Mesenchymal stem cell (in vitro differentiated cells and primary cell): ENCODE results near the gene KCNN3.
"Not testable (repeated sequence)": the region's sequence is repeated elsewhere in the genome, so short reads cannot be mapped to it uniquely, and the experiment has no call there.

ENCODE experiments used
- DNase-seq: peaks from one replicate; pipeline ENCODE4 v3.0.0-alpha.2; 2013
- H2AFZ ChIP-seq: one replicate; pipeline ENCODE4 v1.6.1; 2013; ENCODE audit warnings: low read depth, mild to moderate bottlenecking, control low read depth, inconsistent platforms, low read length, moderate library complexity
- H2AK5ac ChIP-seq: 2 replicates; pipeline ENCODE4 v1.6.1; 2013; ENCODE audit warnings: low read length, moderate library complexity, mild to moderate bottlenecking, inconsistent platforms; ENCODE audit not compliant: severe bottlenecking
- H2BK120ac ChIP-seq: one replicate; pipeline ENCODE4 v1.6.1; 2013; ENCODE audit warnings: low read depth, mild to moderate bottlenecking, inconsistent platforms, low read length, moderate library complexity
- H2BK12ac ChIP-seq, 2 experiments: one replicate each; pipeline ENCODE4 v1.6.1; 2013; ENCODE audit warnings: inconsistent platforms in 2 of 2, low read length in 2 of 2, mild to moderate bottlenecking in 2 of 2, moderate library complexity in 2 of 2, control low read depth in 1 of 2
- H2BK15ac ChIP-seq: one replicate; pipeline ENCODE4 v1.6.1; 2013; ENCODE audit warnings: mild to moderate bottlenecking, low read depth, inconsistent platforms; ENCODE audit not compliant: poor library complexity, severe bottlenecking
- H2BK5ac ChIP-seq: 2 replicates; pipeline ENCODE4 v1.6.1; 2013; ENCODE audit warnings: low read depth, mild to moderate bottlenecking, low read length, control low read depth, inconsistent platforms; ENCODE audit not compliant: poor library complexity, severe bottlenecking
- H3K14ac ChIP-seq, 2 experiments: one replicate each; pipeline ENCODE4 v1.6.1; 2013; ENCODE audit warnings: inconsistent platforms in 2 of 2, low read length in 2 of 2, control low read depth in 1 of 2, mild to moderate bottlenecking in 1 of 2, moderate library complexity in 1 of 2
- H3K18ac ChIP-seq, 2 experiments: one replicate each; pipeline ENCODE4 v1.6.1; 2013; ENCODE audit warnings: inconsistent platforms in 2 of 2, low read length in 2 of 2, control low read depth in 1 of 2, low read depth in 1 of 2, mild to moderate bottlenecking in 1 of 2
- H3K23ac ChIP-seq, 2 experiments: one replicate each; pipeline ENCODE4 v1.6.1; 2013; ENCODE audit warnings: inconsistent platforms in 2 of 2, low read length in 2 of 2, mild to moderate bottlenecking in 2 of 2, moderate library complexity in 2 of 2, control low read depth in 1 of 2
- H3K27ac ChIP-seq: 2 replicates; pipeline ENCODE4 v1.5.1; 2013; ENCODE audit warnings: mild to moderate bottlenecking, moderate library complexity, low read length, control low read depth, inconsistent platforms; ENCODE audit not compliant: poor library complexity, severe bottlenecking
- H3K27me3 ChIP-seq, 2 experiments: 2 replicates each; pipeline versions ENCODE4 v1.6.1 to v1.7.0; 2013; ENCODE audit warnings: low read length in 2 of 2, mild to moderate bottlenecking in 2 of 2, moderate library complexity in 2 of 2, control low read depth in 1 of 2, inconsistent platforms in 1 of 2; ENCODE audit not compliant: control insufficient read depth in 1 of 2, insufficient read depth in 1 of 2
- H3K36me3 ChIP-seq, 2 experiments: 2 replicates each; pipeline versions ENCODE4 v1.6.1 to v1.7.0; 2013; ENCODE audit warnings: low read length in 2 of 2, control low read depth in 1 of 2, inconsistent platforms in 1 of 2, low read depth in 1 of 2, mild to moderate bottlenecking in 1 of 2; ENCODE audit not compliant: insufficient read depth in 2 of 2, control insufficient read depth in 1 of 2
- H3K4ac ChIP-seq, 2 experiments: one replicate each; pipeline ENCODE4 v1.6.1; 2013; ENCODE audit warnings: inconsistent platforms in 2 of 2, low read length in 2 of 2, mild to moderate bottlenecking in 2 of 2, moderate library complexity in 2 of 2, control low read depth in 1 of 2, low read depth in 1 of 2
- H3K4me1 ChIP-seq: 2 replicates; pipeline ENCODE4 v1.6.1; 2013; ENCODE audit warnings: low read depth, low read length, control low read depth; ENCODE audit not compliant: control insufficient read depth, insufficient read depth
- H3K4me2 ChIP-seq: 2 replicates; pipeline ENCODE4 v1.6.1; 2013; ENCODE audit warnings: low read length, mild to moderate bottlenecking, inconsistent platforms; ENCODE audit not compliant: poor library complexity, severe bottlenecking
- H3K4me3 ChIP-seq, 2 experiments: 2 replicates each; pipeline versions ENCODE4 v1.5.1 to v1.7.0; 2013; ENCODE audit warnings: low read length in 2 of 2, mild to moderate bottlenecking in 2 of 2, control low read depth in 1 of 2, low read depth in 1 of 2; ENCODE audit not compliant: insufficient read depth in 1 of 2
- H3K79me1 ChIP-seq: replicated peaks from 2 replicates; pipeline ENCODE4 v1.6.1; 2013; ENCODE audit warnings: mild to moderate bottlenecking, control low read depth, low read length, inconsistent platforms; ENCODE audit not compliant: poor library complexity, severe bottlenecking
- H3K9ac ChIP-seq: 2 replicates; pipeline ENCODE4 v1.7.0; 2013; ENCODE audit warnings: mild to moderate bottlenecking, low read length, moderate library complexity
- H3K9me3 ChIP-seq: 2 replicates; pipeline ENCODE4 v1.7.0; 2013; ENCODE audit warnings: mild to moderate bottlenecking, low read length; ENCODE audit not compliant: control insufficient read depth
- H4K8ac ChIP-seq: one replicate; pipeline ENCODE4 v1.6.1; 2013; ENCODE audit warnings: inconsistent platforms, mild to moderate bottlenecking, low read length, moderate library complexity
- H4K91ac ChIP-seq: one replicate; pipeline ENCODE4 v1.6.1; 2013; ENCODE audit warnings: mild to moderate bottlenecking, low read length, inconsistent platforms
- WGBS: methylation state at CpG from one replicate; pipeline ENCODE4 v1.1.7; 2013; ENCODE audit warnings: mixed read lengths; 5-methylcytosine and 5-hydroxymethylcytosine counted together

Gene KCNN3

DNA sequence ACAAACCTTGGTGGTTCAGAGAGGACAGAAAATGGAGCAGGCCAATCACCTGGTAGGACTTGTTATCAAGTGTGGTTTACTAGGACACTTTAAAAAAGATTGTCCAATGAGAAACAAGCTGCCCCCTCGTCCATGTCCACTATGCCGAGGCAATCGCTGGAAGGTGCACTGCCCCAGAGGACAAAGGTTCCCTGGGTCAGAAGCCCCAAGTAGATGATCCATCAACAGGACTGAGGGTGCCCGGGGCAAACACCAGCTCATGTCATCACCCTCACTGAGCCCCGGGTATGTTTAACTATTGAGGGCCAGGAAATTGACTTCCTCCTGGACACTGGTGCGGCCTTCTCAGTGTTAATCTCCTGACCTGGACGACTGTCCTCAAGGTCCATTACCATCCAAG, 195.6 kb downstream of the KCNN3 start:
- not testable (repeated sequence) for H4K91ac ChIP-seq, H3K14ac ChIP-seq, H3K4ac ChIP-seq, H2BK12ac ChIP-seq, H4K8ac ChIP-seq, H3K23ac ChIP-seq, DNase-seq, H3K27ac ChIP-seq, H3K9ac ChIP-seq, H3K4me3 ChIP-seq, H2BK120ac ChIP-seq, H3K36me3 ChIP-seq, H3K79me1 ChIP-seq, H3K4me1 ChIP-seq, H3K4me2 ChIP-seq, H2BK5ac ChIP-seq, H2AFZ ChIP-seq, H3K27me3 ChIP-seq, H2AK5ac ChIP-seq, H2BK15ac ChIP-seq, H3K9me3 ChIP-seq, H3K18ac ChIP-seq
- 81% methylated on average over 7 of the region's 7 CpGs for whole genome bisulfite sequencing

- not testable (repeated sequence) for H3K4me2 ChIP-seq, H2AFZ ChIP-seq, H3K18ac ChIP-seq, H3K27ac ChIP-seq, H4K8ac ChIP-seq, H3K4ac ChIP-seq, H3K27me3 ChIP-seq, H3K14ac ChIP-seq, H2BK15ac ChIP-seq, H3K4me3 ChIP-seq, H3K4me1 ChIP-seq, H2BK12ac ChIP-seq, H3K23ac ChIP-seq, H2AK5ac ChIP-seq, H4K91ac ChIP-seq, H2BK5ac ChIP-seq, H3K79me1 ChIP-seq, DNase-seq, H2BK120ac ChIP-seq, H3K36me3 ChIP-seq, H3K9me3 ChIP-seq, H3K9ac ChIP-seq
- WGBS: 90% methylated on average over 8 of the region's 8 CpGs
These were observed 197.8 kb downstream of the KCNN3 start for GRCh38 chr1:154672245-154672644.

- H3K23ac ChIP-seq, H3K36me3 ChIP-seq, H2BK12ac ChIP-seq, H2BK120ac ChIP-seq, H3K9ac ChIP-seq, H3K4me2 ChIP-seq, H3K18ac ChIP-seq, H3K4ac ChIP-seq, H2BK5ac ChIP-seq, DNase-seq, H2BK15ac ChIP-seq, H2AFZ ChIP-seq, H3K27ac ChIP-seq, H2AK5ac ChIP-seq, H4K91ac ChIP-seq, H3K4me3 ChIP-seq, H3K9me3 ChIP-seq, H3K27me3 ChIP-seq, H4K8ac ChIP-seq, H3K4me1 ChIP-seq, H3K79me1 ChIP-seq, H3K14ac ChIP-seq: not testable (repeated sequence)
- 92% methylated on average over 9 of the region's 9 CpGs for WGBS
These were observed 198.7 kb downstream of the KCNN3 start for GRCh38 chr1:154671412-154671811.

GRCh38 chr1:154670310-154671270, 199.5 kb downstream of the KCNN3 start:
- H3K27ac ChIP-seq, H2BK5ac ChIP-seq, H3K18ac ChIP-seq, H3K14ac ChIP-seq, H2BK15ac ChIP-seq, H3K4me3 ChIP-seq, H3K23ac ChIP-seq, H2BK12ac ChIP-seq, DNase-seq, H2BK120ac ChIP-seq, H3K9ac ChIP-seq, H3K79me1 ChIP-seq, H4K91ac ChIP-seq, H3K9me3 ChIP-seq, H2AFZ ChIP-seq, H2AK5ac ChIP-seq, H3K27me3 ChIP-seq, H3K4me2 ChIP-seq, H3K4ac ChIP-seq, H3K4me1 ChIP-seq, H3K36me3 ChIP-seq, H4K8ac ChIP-seq: not testable (repeated sequence)
- 85% methylated on average over 34 of the region's 41 CpGs for WGBS
